Osteoblast (primary cell): Measurements from ENCODE around the gene PLEKHG4. TPM values are rescaled to one million over a fixed set of nuclear protein-coding genes. Genes with fewer than 3 reads are reported as not detected.

ENCODE experiments used
- DNase-seq: peaks from one replicate; pipeline ENCODE4 v3.0.0; 2011; ENCODE audit warnings: low spot score, mixed read lengths; ENCODE audit not compliant: insufficient read length; ENCODE audit errors: missing footprints
- H2AFZ ChIP-seq: 2 replicates; pipeline ENCODE4 v1.6.0; 2011; ENCODE audit warnings: mild to moderate bottlenecking, low read length
- H3K27ac ChIP-seq: 2 replicates; pipeline ENCODE4 v1.5.1; 2011; ENCODE audit warnings: mild to moderate bottlenecking, low read depth, low read length, moderate library complexity
- H3K27me3 ChIP-seq: 2 replicates; pipeline ENCODE4 v1.6.0; 2012; ENCODE audit warnings: mild to moderate bottlenecking, control low read depth, inconsistent platforms, low read length, moderate library complexity; ENCODE audit not compliant: insufficient read depth
- H3K36me3 ChIP-seq: 2 replicates; pipeline ENCODE4 v1.5.1; 2011; ENCODE audit warnings: mild to moderate bottlenecking, low read length, control low read depth, moderate library complexity; ENCODE audit not compliant: insufficient read depth
- H3K4me1 ChIP-seq: 2 replicates; pipeline ENCODE4 v1.5.1; 2011; ENCODE audit warnings: mild to moderate bottlenecking, low read length, control low read depth, moderate library complexity; ENCODE audit not compliant: insufficient read depth
- H3K4me2 ChIP-seq: 2 replicates; pipeline ENCODE4 v1.6.0; 2011; ENCODE audit warnings: mild to moderate bottlenecking, low read length; ENCODE audit not compliant: insufficient read depth
- H3K4me3 ChIP-seq: fragments of 200-600 bp; sonication (generic); 3 replicates; pipeline ENCODE4 v1.5.1; 2012; ENCODE audit warnings: mild to moderate bottlenecking, low read length, inconsistent platforms; ENCODE audit not compliant: insufficient read depth
- H3K79me2 ChIP-seq: 2 replicates; pipeline ENCODE4 v1.6.0; 2012; ENCODE audit warnings: mild to moderate bottlenecking, low read length, control low read depth, inconsistent platforms; ENCODE audit not compliant: insufficient read depth
- H3K9me3 ChIP-seq: 2 replicates; pipeline ENCODE4 v1.5.1; 2011; ENCODE audit warnings: low read depth, low read length, control low read depth
- H4K20me1 ChIP-seq: 2 replicates; pipeline ENCODE4 v1.6.0; 2012; ENCODE audit warnings: mild to moderate bottlenecking, low read length, control low read depth; ENCODE audit not compliant: insufficient read depth
- total RNA-seq: library from RNA; depleted of rRNA; stranded (reverse); fragments of >200 nt; gene quantifications from 2 replicates; pipeline ENCODE4 v1.2.3, GENCODE V29; 2012
- TF ChIP-seq, protein P1 (sequence below): IDR thresholded peaks from 2 replicates; pipeline ENCODE4 v1.5.1; 2011; ENCODE audit warnings: mild to moderate bottlenecking, low read depth, low read length, moderate library complexity; ENCODE audit errors: extremely low read depth

Gene PLEKHG4
- total RNA-seq, 1 donor, result 41.6 TPM

DNA sequence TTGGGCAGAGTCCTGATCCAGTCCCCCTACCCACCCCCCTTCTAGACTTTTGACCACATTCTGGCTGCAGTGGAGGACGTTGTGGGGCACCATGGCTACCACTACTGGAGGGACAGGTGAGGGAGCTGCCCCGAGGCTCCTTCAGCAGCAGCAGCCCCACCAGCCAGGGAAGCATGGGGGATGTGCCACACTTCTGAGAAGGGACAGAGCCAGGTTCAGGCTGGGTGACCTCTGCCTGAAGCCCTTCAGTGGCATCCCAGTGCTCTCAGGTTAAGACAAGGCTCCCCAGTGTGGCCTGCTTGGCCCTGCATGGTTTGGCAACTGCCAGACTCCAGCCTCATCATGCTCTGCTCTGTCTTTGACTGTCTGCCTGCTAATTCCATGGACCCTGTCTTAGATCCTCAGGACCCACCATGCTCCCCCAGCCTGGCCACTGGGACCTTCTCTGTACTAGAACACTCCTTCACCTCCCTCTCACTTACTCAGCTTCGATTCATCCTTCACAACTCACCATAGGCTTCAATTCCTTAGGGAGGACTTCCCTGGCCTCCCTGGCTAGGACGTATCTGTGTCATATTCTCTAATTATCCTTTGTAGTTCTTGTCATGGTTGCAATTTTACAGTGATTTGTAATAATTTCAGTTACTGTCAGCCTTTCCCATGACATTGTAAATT is 21.7 kb upstream of the PLEKHG4 start:
- no peaks in the 10 kb centered on the region for H3K27me3 ChIP-seq
- H3K27ac ChIP-seq, result no peak overlapping the region
- TF ChIP-seq, protein P1, sequence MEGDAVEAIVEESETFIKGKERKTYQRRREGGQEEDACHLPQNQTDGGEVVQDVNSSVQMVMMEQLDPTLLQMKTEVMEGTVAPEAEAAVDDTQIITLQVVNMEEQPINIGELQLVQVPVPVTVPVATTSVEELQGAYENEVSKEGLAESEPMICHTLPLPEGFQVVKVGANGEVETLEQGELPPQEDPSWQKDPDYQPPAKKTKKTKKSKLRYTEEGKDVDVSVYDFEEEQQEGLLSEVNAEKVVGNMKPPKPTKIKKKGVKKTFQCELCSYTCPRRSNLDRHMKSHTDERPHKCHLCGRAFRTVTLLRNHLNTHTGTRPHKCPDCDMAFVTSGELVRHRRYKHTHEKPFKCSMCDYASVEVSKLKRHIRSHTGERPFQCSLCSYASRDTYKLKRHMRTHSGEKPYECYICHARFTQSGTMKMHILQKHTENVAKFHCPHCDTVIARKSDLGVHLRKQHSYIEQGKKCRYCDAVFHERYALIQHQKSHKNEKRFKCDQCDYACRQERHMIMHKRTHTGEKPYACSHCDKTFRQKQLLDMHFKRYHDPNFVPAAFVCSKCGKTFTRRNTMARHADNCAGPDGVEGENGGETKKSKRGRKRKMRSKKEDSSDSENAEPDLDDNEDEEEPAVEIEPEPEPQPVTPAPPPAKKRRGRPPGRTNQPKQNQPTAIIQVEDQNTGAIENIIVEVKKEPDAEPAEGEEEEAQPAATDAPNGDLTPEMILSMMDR, result no peak
- peaks cover 9% of the 10 kb centered on the region for H3K4me1 ChIP-seq
- no peaks in the 10 kb centered on the region for H3K9me3 ChIP-seq
- no peaks in the 10 kb centered on the region for H3K79me2 ChIP-seq
- peaks cover 3% of the 10 kb centered on the region for H4K20me1 ChIP-seq
- no peak overlapping the region for H2AFZ ChIP-seq
- DNase-seq, result peak; percentile 71
- H3K36me3 ChIP-seq, result peaks cover 6% of the 10 kb centered on the region
- no peak overlapping the region for H3K4me2 ChIP-seq
- H3K4me3 ChIP-seq, result no peak overlapping the region

- no peaks in the 10 kb centered on the region for H3K27me3 ChIP-seq
- peaks cover 5% of the 10 kb centered on the region for H3K36me3 ChIP-seq
- H3K4me2 ChIP-seq, result no peak overlapping the region
- H3K79me2 ChIP-seq, result no peaks in the 10 kb centered on the region
- DNase-seq, result no peak
- H3K4me1 ChIP-seq, result peaks cover 9% of the 10 kb centered on the region
- TF ChIP-seq, protein P1, result no peak
- peaks cover 2% of the 10 kb centered on the region for H4K20me1 ChIP-seq
- no peak overlapping the region for H3K27ac ChIP-seq
- H3K9me3 ChIP-seq, result no peaks in the 10 kb centered on the region
- no peak overlapping the region for H2AFZ ChIP-seq
- no peak overlapping the region for H3K4me3 ChIP-seq
Measured at GRCh38 chr16:67258161-67258835, 21.0 kb upstream of the PLEKHG4 start.

- H3K4me2 ChIP-seq, result no peak overlapping the region
- H3K4me1 ChIP-seq, result peaks cover 9% of the 10 kb centered on the region
- no peaks in the 10 kb centered on the region for H3K9me3 ChIP-seq
- no peaks in the 10 kb centered on the region for H3K79me2 ChIP-seq
- H3K27me3 ChIP-seq, result no peaks in the 10 kb centered on the region
- TF ChIP-seq, protein P1, result no peak
- no peaks in the 10 kb centered on the region for H3K36me3 ChIP-seq
- DNase-seq, result no peak
- H2AFZ ChIP-seq, result no peak overlapping the region
- H3K27ac ChIP-seq, result no peak overlapping the region
- no peak overlapping the region for H3K4me3 ChIP-seq
- H4K20me1 ChIP-seq, result peaks cover 2% of the 10 kb centered on the region
Measured at GRCh38 chr16:67259705-67260104, 19.6 kb upstream of the PLEKHG4 start.

GRCh38 chr16:67260426-67261063 is 18.8 kb upstream of the PLEKHG4 start:
- TF ChIP-seq, protein P1, result peak; percentile 67
- H3K4me1 ChIP-seq, result peaks cover 9% of the 10 kb centered on the region
- peak; percentile 71 for DNase-seq
- no peaks in the 10 kb centered on the region for H3K9me3 ChIP-seq
- no peaks in the 10 kb centered on the region for H3K79me2 ChIP-seq
- H3K4me2 ChIP-seq, result no peak overlapping the region
- H4K20me1 ChIP-seq, result no peaks in the 10 kb centered on the region
- H3K36me3 ChIP-seq, result no peaks in the 10 kb centered on the region
- no peaks in the 10 kb centered on the region for H3K27me3 ChIP-seq
- H3K27ac ChIP-seq, result no peak overlapping the region
- H2AFZ ChIP-seq, result no peak overlapping the region
- no peak overlapping the region for H3K4me3 ChIP-seq
